HepG2 (cell line): Measurements from ENCODE around the gene ZNF148. TPM values are rescaled to one million over a fixed set of nuclear protein-coding genes. Genes with fewer than 3 reads are reported as not detected.

Experiments
- ARHGAP35 ChIP-seq: sonication (generic); formaldehyde crosslinking; IDR thresholded peaks from 2 replicates; pipeline ENCODE4 v1.9.0; 2022; ENCODE audit warnings: mild to moderate bottlenecking, inconsistent platforms, moderate library complexity, missing genetic modification reagents, borderline replicate concordance
- ARID5B ChIP-seq: IDR thresholded peaks from 2 replicates; pipeline ENCODE4 v1.4.0; 2020; ENCODE audit warnings: mild to moderate bottlenecking, missing genetic modification reagents
- ASH2L ChIP-seq: fragments of 300-600, 200-600 bp; sonication (generic); IDR thresholded peaks from 2 replicates; pipeline ENCODE4 v1.7.0; 2017; ENCODE audit warnings: low read depth, mild to moderate bottlenecking, moderate library complexity, mixed read lengths, low read length; ENCODE audit not compliant: insufficient read length
- KAT8 ChIP-seq: IDR thresholded peaks from 2 replicates; pipeline ENCODE4 v1.6.1; 2016; ENCODE audit warnings: missing genetic modification reagents, missing compliant biosample characterization
- MAZ ChIP-seq, 2 experiments: sonication (generic) in 1 of 2; formaldehyde crosslinking in 1 of 2; IDR thresholded peaks; 2 replicates each; pipeline versions ENCODE4 v1.5.0 to v1.6.1; 2012 to 2020; ENCODE audit warnings: low read depth in 2 of 2, mild to moderate bottlenecking in 2 of 2, borderline replicate concordance in 1 of 2, improper control_type of control experiment in 1 of 2, low read length in 1 of 2, missing genetic modification reagents in 1 of 2, moderate library complexity in 1 of 2
- SALL1 ChIP-seq: sonication (generic); formaldehyde crosslinking; IDR thresholded peaks from 2 replicates; pipeline ENCODE4 v1.8.0; 2022; ENCODE audit warnings: mild to moderate bottlenecking, missing genetic modification reagents
- ZBTB38 ChIP-seq: sonication (generic); formaldehyde crosslinking; IDR thresholded peaks from 2 replicates; pipeline ENCODE4 v1.5.1; 2020; ENCODE audit warnings: mild to moderate bottlenecking, missing genetic modification reagents
- ZBTB43 ChIP-seq: sonication (generic); formaldehyde crosslinking; conservative IDR thresholded peaks from 2 replicates; pipeline ENCODE4 v1.4.0; 2020; ENCODE audit warnings: missing genetic modification reagents
- ZNF235 ChIP-seq: sonication (generic); formaldehyde crosslinking; IDR thresholded peaks from 2 replicates; pipeline ENCODE4 v1.8.1; 2023; ENCODE audit warnings: mild to moderate bottlenecking, missing genetic modification reagents, borderline replicate concordance
- ZNF292 ChIP-seq: sonication (generic); formaldehyde crosslinking; IDR thresholded peaks from 2 replicates; pipeline ENCODE4 v1.8.1; 2022; ENCODE audit warnings: mild to moderate bottlenecking, low read depth, missing genetic modification reagents, borderline replicate concordance
- ZNF383 ChIP-seq: sonication (generic); formaldehyde crosslinking; IDR thresholded peaks from 2 replicates; pipeline ENCODE4 v1.4.0; 2020; ENCODE audit warnings: missing genetic modification reagents, mild to moderate bottlenecking, borderline replicate concordance
- ZNF609 ChIP-seq: sonication (generic); formaldehyde crosslinking; IDR thresholded peaks from 2 replicates; pipeline ENCODE4 v1.4.0; 2020; ENCODE audit warnings: mild to moderate bottlenecking, missing genetic modification reagents, borderline replicate concordance
- ZNF660 ChIP-seq: sonication (generic); formaldehyde crosslinking; IDR thresholded peaks from 2 replicates; pipeline ENCODE4 v1.5.1; 2020; ENCODE audit warnings: mild to moderate bottlenecking, low read depth, missing genetic modification reagents, borderline replicate concordance
- ZNF788 ChIP-seq: sonication (generic); formaldehyde crosslinking; IDR thresholded peaks from 2 replicates; pipeline ENCODE4 v1.5.0; 2020; ENCODE audit warnings: mild to moderate bottlenecking, missing genetic modification reagents, borderline replicate concordance
- ZSCAN25 ChIP-seq: sonication (generic); formaldehyde crosslinking; IDR thresholded peaks from 2 replicates; pipeline ENCODE4 v1.8.0; 2022; ENCODE audit warnings: mild to moderate bottlenecking, missing genetic modification reagents
- polyA plus RNA-seq, 8 experiments: library from polyadenylated mRNA; depleted of rRNA in 3 of 8; stranded (reverse) in 7 of 8; unstranded in 1 of 8; fragments of >200 nt; fragmentation: Illumina TruSeq in 4 of 8; extraction: Trizol in 4 of 8; gene quantifications; 2 replicates each; pipeline versions ENCODE4 v1.2.1 to v1.2.3, GENCODE V29; 2011 to 2016; ENCODE audit warnings: low read depth in 4 of 8, missing spikeins in 1 of 8, mixed read lengths in 1 of 8; ENCODE audit not compliant: insufficient read depth in 1 of 8
- total RNA-seq, 5 experiments: library from RNA; depleted of rRNA; stranded (reverse); fragments of >200 nt; fragmentation: Illumina TruSeq; extraction: Trizol; gene quantifications; 2 replicates each; pipeline ENCODE4 v1.2.3, GENCODE V29; 2016; ENCODE audit warnings: low read depth in 1 of 5

ZNF148 gene
- total and polyA plus RNA-seq, 2 of the 13 experiments (the other 11 are each of a cell fraction or from before 2014, with no cell fraction given) = 10.6 to 36.1 TPM

GRCh38 chr3:125357032-125357658 lies 18.0 kb downstream of the ZNF148 start (continued):
- TF ChIP-seq ARID5B (CRISPR knock-in tag) = peak; percentile 59
- peak; percentile 77 for TF ChIP-seq ZBTB43 (CRISPR knock-in tag)
- peak; percentile 86 for TF ChIP-seq SALL1 (CRISPR knock-in tag)
- TF ChIP-seq ZNF788 (CRISPR knock-in tag) = peak; percentile 78; the same call in 1 of the 2 replicates
- TF ChIP-seq ASH2L = peak; percentile 92
- TF ChIP-seq ARHGAP35 (CRISPR knock-in tag) = peak; percentile 38; the same call in 1 of the 2 replicates
- TF ChIP-seq ZNF235 (CRISPR knock-in tag) = peak; percentile 69; the same call in 1 of the 2 replicates
- TF ChIP-seq ZNF292 (CRISPR knock-in tag) = peak; percentile 92
- TF ChIP-seq ZNF609 (CRISPR knock-in tag) = peak; percentile 33; the same call in 1 of the 2 replicates
- 0 out of 2 replicates have a peak, but pooled peaks have one; percentile 76 for TF ChIP-seq ZNF660
- TF ChIP-seq ZSCAN25 (CRISPR knock-in tag) = peak; percentile 96
- 0 out of 2 replicates have a peak, but pooled peaks have one; percentile 22 for TF ChIP-seq KAT8 (CRISPR knock-in tag)
- TF ChIP-seq ZBTB38 (CRISPR knock-in tag) = peak; percentile 90
- peak; percentile 49; the same call in 1 of the 2 replicates for TF ChIP-seq MAZ (IDR thresholded peaks at IDR 0.05; ENCODE audit: borderline replicate concordance, low read depth, low read length)
- TF ChIP-seq MAZ (CRISPR knock-in tag; IDR thresholded peaks at IDR 0.05; ENCODE audit: low read depth) = peak; percentile 69; the same call in 1 of the 2 replicates
- 0 out of 2 replicates have a peak, but pooled peaks have one; percentile 36 for TF ChIP-seq ZNF383 (CRISPR knock-in tag)
